ENCODE results near the gene FARP1. TPM values are rescaled to one million over a fixed set of nuclear protein-coding genes. Genes with fewer than 3 reads are reported as not detected.

Gene FARP1
- total RNA-seq, 1 experiment from 2014 or later, result 96.6 TPM

- peaks cover 44% of the 10 kb centered on the region for H3K4me1 Mint-ChIP-seq
- ATAC-seq (no peak), DNase-seq (ENCODE audit: low spot score) (no peak)
- ChIA-PET POLR2A (no interaction called here), CTCF (no interaction called here)
- 0 out of 2 replicates have a peak, but pooled peaks cover 4% of the 10 kb centered on the region for H3K36me3 Mint-ChIP-seq
- H3K27ac Mint-ChIP-seq, result peak overlapping the region; percentile 79; the same call in 1 of the 2 replicates
- H3K9me3 Mint-ChIP-seq, result peaks cover 4% of the 10 kb centered on the region; the same call in 1 of the 2 replicates
- no peak overlapping the region for H3K4me3 Mint-ChIP-seq
- no peak for TF ChIP-seq TP53 (CRISPR knock-in tag; IDR thresholded peaks at IDR 0.05)
- TF ChIP-seq JAZF1 (CRISPR knock-in tag; IDR thresholded peaks at IDR 0.05), result no peak
- no peak for TF ChIP-seq GABPB1 (CRISPR knock-in tag; IDR thresholded peaks at IDR 0.05)
- no peak for TF ChIP-seq NFYB (CRISPR knock-in tag; conservative IDR thresholded peaks at IDR 0.05; ENCODE audit: low read depth)
- TF ChIP-seq MLX (CRISPR knock-in tag; IDR thresholded peaks at IDR 0.05), result no peak
- TF ChIP-seq ZNF263 (CRISPR knock-in tag; IDR thresholded peaks at IDR 0.05; ENCODE audit: low read depth), result no peak
- no peak for TF ChIP-seq PRRX2 (CRISPR knock-in tag; IDR thresholded peaks at IDR 0.05)
- TF ChIP-seq FOXP1 (CRISPR knock-in tag; IDR thresholded peaks at IDR 0.05; ENCODE audit: borderline replicate concordance), result no peak
- no peak for TF ChIP-seq GTF2I (CRISPR knock-in tag; conservative IDR thresholded peaks at IDR 0.05)
- no peaks in the 10 kb centered on the region for H3K27me3 Mint-ChIP-seq (ENCODE audit: low read depth)
Observed at GRCh38 chr13:98300956-98301641, 158.2 kb downstream of the FARP1 start.

GRCh38 chr13:98301721-98302120 lies 158.8 kb downstream of the FARP1 start:
- ATAC-seq (no peak), DNase-seq (ENCODE audit: low spot score) (no peak)
- Mint-ChIP-seq H3K9me3 (peaks cover 4% of the 10 kb centered on the region; the same call in 1 of the 2 replicates), H3K27ac (no peak overlapping the region), H3K27me3 (ENCODE audit: low read depth) (no peaks in the 10 kb centered on the region), H3K36me3 (0 out of 2 replicates have a peak, but pooled peaks cover 4% of the 10 kb centered on the region), H3K4me3 (no peak overlapping the region), H3K4me1 (peaks cover 41% of the 10 kb centered on the region)
- ChIA-PET CTCF (no interaction called here), POLR2A (no interaction called here)
- TF ChIP-seq NR3C1 (CRISPR knock-in tag; conservative IDR thresholded peaks at IDR 0.05; ENCODE audit: low read depth) (no peak), E2F1 (CRISPR knock-in tag; IDR thresholded peaks at IDR 0.05) (no peak), ZNF232 (CRISPR knock-in tag; IDR thresholded peaks at IDR 0.05) (no peak), ZNF138 (CRISPR knock-in tag; conservative IDR thresholded peaks at IDR 0.05) (no peak), CDX4 (CRISPR knock-in tag; IDR thresholded peaks at IDR 0.05; ENCODE audit: borderline replicate concordance) (no peak), USF1 (CRISPR knock-in tag; IDR thresholded peaks at IDR 0.05) (no peak), CREB1 (CRISPR knock-in tag; IDR thresholded peaks at IDR 0.05) (no peak), ZMAT4 (CRISPR knock-in tag; IDR thresholded peaks at IDR 0.05) (no peak), PRRX2 (CRISPR knock-in tag; IDR thresholded peaks at IDR 0.05) (no peak), SMAD4 (CRISPR knock-in tag; IDR thresholded peaks at IDR 0.05) (no peak), ATF1 (CRISPR knock-in tag; IDR thresholded peaks at IDR 0.05) (no peak), ATF3 (CRISPR knock-in tag; conservative IDR thresholded peaks at IDR 0.05) (no peak)

Data from WTC11 (cell line).